HCT116 (cell line): ENCODE data around the gene ITGB7. TPM values are rescaled to one million over a fixed set of nuclear protein-coding genes. Genes with fewer than 3 reads are reported as not detected.

ENCODE experiments used
- ATAC-seq: fragments of 200-7000 bp; cut with Tn5 transposase; 2 replicates; pipeline ENCODE4 v1.9.1; 2020; ENCODE audit warnings: mild to moderate bottlenecking, moderate library complexity
- BruUV-seq: library from RNA; stranded (reverse); fragments of 400-500 nt; replicated peaks from 2 replicates; lab custom pipeline; 2021; lab: Mats Ljungman, UMichigan
- CTCF ChIA-PET: fragments of 300-600 bp; sonication (Branson Sonifier 250); formaldehyde crosslinking; loops from one replicate; lab custom pipeline; 2021; ENCODE audit warnings: antibody characterized with exemption; lab: Charles Lee
- POLR2A ChIA-PET: fragments of 300-600, 350-600 bp; sonication (Branson Sonifier 250); formaldehyde crosslinking; loops from one replicate; lab custom pipeline; 2021; ENCODE audit warnings: antibody characterized with exemption; lab: Charles Lee
- RAD21 ChIA-PET, 2 experiments: fragments of 300-600 bp; sonication (Branson Sonifier 250); formaldehyde crosslinking; loops; one replicate each; lab custom pipeline; 2023; ENCODE audit warnings: low total read pairs in 2 of 2; ENCODE audit not compliant: uncharacterized antibody in 2 of 2, unreplicated experiment in 2 of 2, low non-redundant PET in 1 of 2; lab: Charles Lee
- DNase-seq: peaks from one replicate; pipeline ENCODE4 v3.0.0-alpha.2; 2010; ENCODE audit warnings: low read depth, low spot score
- H2AFZ ChIP-seq: fragments of 200-600 bp; shearing (Covaris generic), sonication (generic); 2 replicates; pipeline ENCODE4 v1.6.1; 2017; ENCODE audit warnings: low read depth, mixed run types, mixed read lengths, antibody characterized with exemption, low read length; ENCODE audit not compliant: poor library complexity, severe bottlenecking
- H3K27ac ChIP-seq: 2 replicates; pipeline ENCODE4 v1.5.1; 2012; ENCODE audit warnings: low read depth, low read length
- H3K27me3 ChIP-seq: fragments of 200-600 bp; sonication (generic); 2 replicates; pipeline ENCODE4 v1.6.1; 2016; ENCODE audit warnings: mixed run types, low read length, mixed read lengths; ENCODE audit not compliant: insufficient read depth
- H3K36me3 ChIP-seq, 2 experiments: fragments of 200-500 bp in 1 of 2; fragments of 200-600 bp in 1 of 2; sonication (Bioruptor generic) in 1 of 2; sonication (generic) in 1 of 2; 2 replicates each; pipeline versions ENCODE4 v1.5.1 to v1.6.1; 2014 to 2016; ENCODE audit warnings: low read length in 2 of 2, inconsistent platforms in 1 of 2, mixed read lengths in 1 of 2, mixed run types in 1 of 2; ENCODE audit not compliant: insufficient read depth in 2 of 2, control insufficient read depth in 1 of 2
- H3K4me1 ChIP-seq, 2 experiments: fragments of 200-600 bp in 1 of 2; sonication (generic) in 1 of 2; 2 replicates each; pipeline versions ENCODE4 v1.5.1 to v1.6.1; 2012 to 2017; ENCODE audit warnings: low read length in 2 of 2, inconsistent platforms in 1 of 2, mild to moderate bottlenecking in 1 of 2, mixed read lengths in 1 of 2, mixed run types in 1 of 2, moderate library complexity in 1 of 2; ENCODE audit not compliant: insufficient read depth in 2 of 2, control insufficient read depth in 1 of 2
- H3K4me2 ChIP-seq: fragments of 200-600 bp; sonication (generic); 2 replicates; pipeline ENCODE4 v1.6.1; 2017; ENCODE audit warnings: mixed run types, low read length, mixed read lengths
- H3K4me3 ChIP-seq, 2 experiments: fragments of 200-600 bp in 1 of 2; sonication (generic) in 1 of 2; replicated peaks in 1 of 2; 2 replicates each; pipeline ENCODE4 v1.5.1; 2011 to 2016; ENCODE audit warnings: low read length in 2 of 2, control low read depth in 1 of 2, low read depth in 1 of 2, mild to moderate bottlenecking in 1 of 2, mixed read lengths in 1 of 2, mixed run types in 1 of 2
- H3K79me2 ChIP-seq: fragments of 200-600 bp; sonication (generic); 2 replicates; pipeline ENCODE4 v1.6.1; 2017; ENCODE audit warnings: mild to moderate bottlenecking, mixed run types, low read length, moderate library complexity, mixed read lengths; ENCODE audit not compliant: insufficient read depth
- H3K9ac ChIP-seq: fragments of 200-600 bp; sonication (generic); 2 replicates; pipeline ENCODE4 v1.6.1; 2016; ENCODE audit warnings: low read length, mixed read lengths
- H3K9me2 ChIP-seq: fragments of 200-600 bp; sonication (generic), shearing (Covaris generic); 2 replicates; pipeline ENCODE4 v1.6.1; 2017; ENCODE audit warnings: mixed run types, mild to moderate bottlenecking, moderate library complexity; ENCODE audit not compliant: insufficient read depth
- H3K9me3 ChIP-seq, 2 experiments: fragments of 200-500 bp in 1 of 2; fragments of 200-600 bp in 1 of 2; sonication (Bioruptor generic) in 1 of 2; sonication (generic) in 1 of 2; 2 replicates each; pipeline ENCODE4 v1.6.1; 2014 to 2017; ENCODE audit warnings: low read length in 2 of 2, mixed read lengths in 2 of 2, inconsistent platforms in 1 of 2, low read depth in 1 of 2, mild to moderate bottlenecking in 1 of 2, mixed run types in 1 of 2, moderate library complexity in 1 of 2; ENCODE audit not compliant: control insufficient read depth in 1 of 2, insufficient read depth in 1 of 2
- H4K20me1 ChIP-seq: fragments of 200-600 bp; sonication (generic), shearing (Covaris generic); 2 replicates; pipeline ENCODE4 v1.6.1; 2017; ENCODE audit warnings: mixed run types, mild to moderate bottlenecking, moderate library complexity; ENCODE audit not compliant: insufficient read depth
- ATF3 ChIP-seq: IDR thresholded peaks from 2 replicates; pipeline ENCODE4 v1.6.1; 2012
- CBX3 ChIP-seq: IDR thresholded peaks from 2 replicates; pipeline ENCODE4 v1.6.1; 2012; ENCODE audit warnings: low read depth
- CEBPB ChIP-seq: IDR thresholded peaks from 2 replicates; pipeline ENCODE4 v1.6.1; 2012; ENCODE audit warnings: low read depth
- EGR1 ChIP-seq: IDR thresholded peaks from 2 replicates; pipeline ENCODE4 v1.6.1; 2012; ENCODE audit warnings: low read depth
- ELF1 ChIP-seq: IDR thresholded peaks from 2 replicates; pipeline ENCODE4 v1.6.1; 2012; ENCODE audit warnings: low read depth, borderline replicate concordance
- EZH2 ChIP-seq: fragments of 200-600 bp; sonication (generic); IDR thresholded peaks from 2 replicates; pipeline ENCODE4 v1.6.1; 2017; ENCODE audit warnings: antibody characterized with exemption, mixed run types
- FOSL1 ChIP-seq: IDR thresholded peaks from 2 replicates; pipeline ENCODE4 v1.6.1; 2012; ENCODE audit warnings: low read depth
- JUND ChIP-seq: IDR thresholded peaks from 2 replicates; pipeline ENCODE4 v1.6.1; 2012
- MAX ChIP-seq: IDR thresholded peaks from 2 replicates; pipeline ENCODE4 v1.6.1; 2012
- POLR2A ChIP-seq: IDR thresholded peaks from 2 replicates; pipeline ENCODE4 v1.7.0; 2011; ENCODE audit warnings: borderline replicate concordance; ENCODE audit not compliant: insufficient read depth, insufficient read length; ENCODE audit errors: extremely low read depth
- POLR2AphosphoS5 ChIP-seq: IDR thresholded peaks from 2 replicates; pipeline ENCODE4 v1.6.1; 2011; ENCODE audit warnings: mild to moderate bottlenecking, low read depth, low read length, moderate library complexity
- SIN3A ChIP-seq: IDR thresholded peaks from 2 replicates; pipeline ENCODE4 v1.6.1; 2012; ENCODE audit warnings: low read depth
- SP1 ChIP-seq: IDR thresholded peaks from 2 replicates; pipeline ENCODE4 v1.6.1; 2012; ENCODE audit warnings: low read depth
- SRF ChIP-seq: IDR thresholded peaks from 2 replicates; pipeline ENCODE4 v1.6.1; 2012; ENCODE audit warnings: low read depth
- YY1 ChIP-seq: IDR thresholded peaks from 2 replicates; pipeline ENCODE4 v1.6.1; 2011; ENCODE audit warnings: low read length, low read depth, moderate library complexity, mild to moderate bottlenecking; ENCODE audit not compliant: insufficient replicate concordance; ENCODE audit errors: extremely low read depth
- ZBTB33 ChIP-seq: IDR thresholded peaks from 2 replicates; pipeline ENCODE4 v1.6.1; 2011; ENCODE audit warnings: mild to moderate bottlenecking, low read length, moderate library complexity; ENCODE audit not compliant: insufficient replicate concordance; ENCODE audit errors: extremely low read depth
- ZNF274 ChIP-seq: fragments of 200-500 bp; sonication (Bioruptor generic); IDR thresholded peaks from 2 replicates; pipeline ENCODE4 v1.6.1; 2014; ENCODE audit warnings: mild to moderate bottlenecking, low read depth, low read length, inconsistent platforms
- intact Hi-C: fragments of 100-400 bp; cut with micrococcal nuclease; formaldehyde crosslinking; loops from 2 replicates; pipeline ENCODE4 v1.10.0; 2022
- total RNA-seq: library from RNA; stranded (reverse); gene quantifications from one replicate; pipeline ENCODE4 v1.2.1, GENCODE V29; 2021; ENCODE audit not compliant: unreplicated experiment

ITGB7 gene
- total RNA-seq, 1 experiment from 2014 or later = 1.9 TPM

- Histone ChIP-seq H3K9me2 (no peaks in the 10 kb centered on the region), H3K9ac (peak overlapping the region; percentile 55), H3K4me1 (peaks cover 55 to 83% of the 10 kb centered on the region in 2 experiments), H3K27me3 (no peaks in the 10 kb centered on the region), H3K9me3 (no peaks in the 10 kb centered on the region), H4K20me1 (no peaks in the 10 kb centered on the region), H2AFZ (peak overlapping the region; percentile 75), H3K36me3 (no peaks in the 10 kb centered on the region), H3K79me2 (no peaks in the 10 kb centered on the region; the same call in 1 of the 2 replicates), H3K27ac (peak overlapping the region; percentile 77), H3K4me2 (peak overlapping the region; percentile 90), H3K4me3 (peak overlapping the region; percentile 57 to 58)
- BruUV-seq = TSS peak; percentile 43
- ATAC-seq (peak; percentile 66), DNase-seq (no peak)
- intact Hi-C loops = loop anchor here (2.0 kb wide), 1 partner anchor 20 kb away; a partner anchor contains a TSS
- ChIA-PET RAD21 (no interaction called here), CTCF (no interaction called here), POLR2A (no interaction called here)
- no peak for TF ChIP-seq JUND
- TF ChIP-seq EZH2 = no peak
- no peak for TF ChIP-seq EGR1
- TF ChIP-seq CBX3 = no peak
- no peak; the same call in 1 of the 2 replicates for TF ChIP-seq POLR2AphosphoS5
- TF ChIP-seq ATF3 = no peak
- no peak for TF ChIP-seq CEBPB
Measured at GRCh38 chr12:53232646-53233461, 25.8 kb upstream of the ITGB7 start.

GRCh38 chr12:53231921-53232645, 25.0 kb upstream of the ITGB7 start, which contains the start of gene RARG:
TSS of gene RARG (minus strand) at chr12:53232209. CDS start at chr12:53227545, 4,664 bp downstream.
- peaks cover 55 to 86% of the 10 kb centered on the region in 2 experiments for H3K4me1 ChIP-seq
- TF ChIP-seq ZBTB33 (no peak), FOSL1 (no peak), CBX3 (no peak), ELF1 (no peak), SIN3A (no peak), ZNF274 (no peak), EZH2 (no peak), YY1 (peak; percentile 36), POLR2A (no peak), ATF3 (no peak), SP1 (no peak), MAX (no peak), SRF (no peak)

More at GRCh38 chr12:53231921-53232645, 25.0 kb upstream of the ITGB7 start, which contains the start of gene RARG:
- Histone ChIP-seq H3K27me3 (no peaks in the 10 kb centered on the region), H3K79me2 (no peaks in the 10 kb centered on the region; the same call in 1 of the 2 replicates), H2AFZ (peak within 1 kb of the TSS; percentile 75), H3K4me3 (peak within 1 kb of the TSS; percentile 57 to 76), H3K9me3 (no peaks in the 10 kb centered on the region), H4K20me1 (no peaks in the 10 kb centered on the region), H3K4me2 (peak within 1 kb of the TSS; percentile 98), H3K9me2 (no peaks in the 10 kb centered on the region), H3K9ac (peak within 1 kb of the TSS; percentile 79), H3K27ac (peak within 1 kb of the TSS; percentile 89), H3K36me3 (no peaks in the 10 kb centered on the region)
- RAD21 ChIA-PET = no interaction called here
- POLR2A ChIA-PET = no interaction called here
- BruUV-seq = no TSS peak
- DNase-seq (no peak), ATAC-seq (peak; percentile 76)
- CTCF ChIA-PET = interaction anchor here (1.1 kb wide), 1 partner anchor 20 kb away, joined by 3 read pairs; no protein-coding TSS in a partner anchor
- intact Hi-C loops = loop anchor here (2.0 kb wide), 1 partner anchor 21 kb away; a partner anchor contains a TSS
